GM21723 (cell line): ENCODE results near the gene PC.
A peak's percentile ranks its signal among the peaks of the same experiment; 100 is the strongest.

Experiments
- ATAC-seq: cut with Tn5 transposase; IDR thresholded peaks from one replicate; pipeline ENCODE4 v1.9.1; 2021; ENCODE audit warnings: mild to moderate bottlenecking, moderate library complexity; ENCODE audit not compliant: unreplicated experiment

The PC gene

DNA sequence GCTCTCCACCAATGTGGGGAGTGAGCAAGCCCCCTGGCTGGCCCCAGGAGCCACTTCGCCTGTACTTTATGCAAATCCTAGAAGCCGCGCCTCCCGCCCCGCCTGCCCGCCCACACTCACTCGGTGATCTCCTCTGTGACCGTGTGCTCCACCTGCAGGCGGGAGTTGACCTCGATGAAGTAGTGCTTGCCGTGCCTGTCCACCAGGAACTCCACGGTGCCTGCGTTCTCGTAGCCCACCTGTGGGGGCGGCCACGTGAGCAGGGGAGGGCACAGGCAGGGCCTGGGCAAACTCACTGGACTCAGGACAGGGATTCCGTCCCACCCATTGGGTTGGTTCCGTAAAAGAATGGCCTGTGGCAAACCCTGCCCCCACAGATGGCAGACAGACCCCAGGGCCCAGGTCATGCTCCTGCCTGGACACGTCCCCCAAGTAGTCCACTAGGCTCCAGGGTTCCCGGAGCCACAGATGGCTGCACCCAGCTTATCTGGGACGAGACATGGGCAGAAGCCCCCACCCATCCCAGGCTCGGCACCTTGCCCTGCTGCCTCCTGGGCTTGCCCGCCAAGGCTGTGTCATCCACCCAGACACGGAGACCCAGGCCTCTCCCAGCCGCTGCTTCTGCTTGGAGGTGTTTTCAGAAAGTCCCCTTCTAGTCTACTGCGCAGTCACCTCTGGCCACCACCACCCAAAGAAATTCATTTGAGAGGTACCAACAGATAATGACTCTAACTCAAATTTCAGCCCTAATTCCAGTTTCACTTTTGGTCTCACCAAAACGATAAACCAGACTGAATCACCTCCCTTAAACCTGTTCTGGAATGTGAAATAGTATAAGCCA, 89.2 kb downstream of the PC start:
- peak; percentile 71 for ATAC-seq

GRCh38 chr11:66868082-66868725, 90.0 kb downstream of the PC start:
- no peak for ATAC-seq

- ATAC-seq, result no peak
Observed at GRCh38 chr11:66867425-66868040, 90.7 kb downstream of the PC start.

DNA sequence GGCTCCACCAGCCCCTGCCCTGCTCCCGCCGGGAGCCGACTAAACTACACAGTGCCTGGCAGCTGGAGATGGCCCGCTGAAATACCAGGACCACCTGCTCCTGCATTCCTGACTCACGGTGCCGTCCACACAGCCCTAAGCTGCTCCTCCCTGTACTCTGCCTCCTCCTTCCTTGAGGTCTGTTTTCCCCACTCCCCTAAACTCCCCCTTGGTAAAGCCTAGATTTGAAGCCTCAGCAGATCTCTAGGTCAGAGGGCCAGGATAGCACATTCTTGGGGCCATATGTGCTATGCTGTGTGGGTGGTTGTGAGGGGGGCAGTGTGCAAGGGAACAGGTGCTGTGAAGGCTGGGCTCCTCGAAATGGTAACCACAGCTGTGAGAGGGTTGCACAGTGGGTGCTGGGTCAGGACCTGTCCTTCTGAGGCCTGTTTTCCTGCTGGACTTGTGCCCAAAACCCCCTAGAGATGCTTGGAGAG, 91.6 kb downstream of the PC start:
- ATAC-seq, result no peak

GRCh38 chr11:66866007-66866406, 92.2 kb downstream of the PC start:
- ATAC-seq, result no peak

DNA sequence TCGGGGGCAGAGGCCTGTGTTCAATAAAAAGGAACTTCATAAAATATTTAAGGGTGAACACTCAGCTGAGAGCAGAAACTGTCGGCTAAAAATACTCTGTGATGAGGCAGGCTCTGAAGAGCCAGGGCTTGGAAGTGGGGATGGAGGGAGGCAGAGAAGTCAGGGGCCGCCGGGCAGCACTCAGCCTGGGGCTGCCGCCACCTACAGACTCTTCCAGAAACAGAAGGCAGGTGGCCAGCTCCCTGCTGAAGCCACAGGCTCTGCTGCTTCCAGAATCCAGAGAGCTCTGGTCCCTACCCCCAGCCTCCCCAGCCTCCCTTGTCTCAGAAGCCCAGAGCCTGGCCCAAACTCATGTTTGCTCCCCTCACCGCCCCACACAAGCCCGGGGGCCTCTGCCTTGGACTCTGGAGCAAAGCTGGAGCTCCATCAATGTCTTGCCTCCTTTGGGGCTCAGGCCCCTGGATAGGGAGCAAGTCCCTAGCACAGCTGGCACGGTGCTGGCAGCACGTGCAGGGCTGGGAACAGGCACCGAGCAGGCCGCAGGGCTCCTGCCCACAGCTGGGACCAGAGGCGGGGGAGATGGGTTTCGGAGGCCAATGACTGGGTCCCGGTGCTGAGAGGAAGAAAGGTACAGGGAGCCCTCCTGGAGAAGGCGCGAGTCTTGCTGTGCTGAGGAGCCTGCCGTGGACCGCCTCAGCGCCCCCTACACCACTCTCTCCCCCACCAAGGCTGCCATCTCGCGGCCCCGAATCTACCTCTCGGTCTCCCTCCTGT, 93.1 kb downstream of the PC start:
- ATAC-seq, result no peak

DNA sequence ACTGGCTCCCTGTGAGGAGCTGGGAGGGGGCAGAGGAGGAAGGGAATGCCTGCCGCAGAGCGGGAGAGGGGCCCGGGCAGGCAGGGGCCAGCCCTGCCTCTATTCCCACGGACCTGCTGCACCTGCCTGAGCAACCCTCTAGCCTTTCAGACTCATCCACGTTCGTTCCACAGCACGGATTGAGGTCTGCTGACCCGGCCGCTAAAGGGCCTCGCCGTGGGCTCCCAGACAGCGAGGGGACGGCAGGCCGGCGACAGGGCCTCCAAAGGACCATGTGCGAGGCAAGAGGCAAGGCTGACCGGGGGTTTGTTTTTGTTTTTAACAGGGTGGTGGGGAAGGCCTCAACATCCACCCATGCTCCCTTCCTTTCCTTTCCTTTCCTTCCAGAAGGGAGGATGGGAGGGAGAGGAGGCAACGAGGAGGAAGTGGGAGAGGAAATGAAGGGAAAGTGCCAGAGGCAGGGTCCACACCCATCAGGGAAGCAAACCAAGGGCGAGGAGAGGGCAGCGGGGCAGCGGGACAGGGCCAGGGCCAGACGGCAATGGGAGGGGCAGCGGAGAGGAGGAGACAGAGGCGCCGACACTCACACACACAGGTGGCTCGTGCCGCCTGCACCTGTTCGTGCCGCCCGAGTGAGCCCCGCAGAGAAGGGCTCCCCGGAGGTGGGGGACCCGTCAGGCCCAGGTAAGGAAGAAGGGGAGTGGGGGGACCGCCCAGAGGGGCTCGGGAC, 93.8 kb downstream of the PC start:
- ATAC-seq, result no peak

GRCh38 chr11:66863428-66864125, 94.6 kb downstream of the PC start:
- no peak for ATAC-seq

DNA sequence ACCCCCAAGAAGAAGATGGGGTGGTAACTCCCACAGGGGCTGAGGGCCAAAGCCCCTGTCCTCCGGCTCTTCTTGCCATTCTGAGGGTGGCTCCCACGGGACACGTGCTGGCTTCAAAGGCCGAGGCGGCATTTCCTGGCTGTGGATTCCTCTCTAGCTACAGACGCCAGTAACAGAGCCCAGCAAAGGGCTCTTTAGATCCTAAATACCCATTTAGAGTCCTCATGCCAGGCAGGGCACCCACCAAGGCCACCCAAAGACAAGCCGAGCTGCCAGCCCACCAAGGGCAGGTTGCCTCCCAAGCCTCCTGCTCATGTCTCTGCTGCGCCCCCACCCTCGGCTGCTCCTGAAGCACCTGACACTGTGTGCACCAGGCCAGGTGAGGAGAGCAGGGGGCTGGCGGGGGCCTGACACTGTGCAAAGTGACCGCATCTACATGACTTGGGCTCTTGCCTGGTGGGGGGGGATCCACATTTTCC, 95.6 kb downstream of the PC start:
- no peak for ATAC-seq

- no peak for ATAC-seq
Observed at GRCh38 chr11:66861774-66862558, 96.2 kb downstream of the PC start.

DNA sequence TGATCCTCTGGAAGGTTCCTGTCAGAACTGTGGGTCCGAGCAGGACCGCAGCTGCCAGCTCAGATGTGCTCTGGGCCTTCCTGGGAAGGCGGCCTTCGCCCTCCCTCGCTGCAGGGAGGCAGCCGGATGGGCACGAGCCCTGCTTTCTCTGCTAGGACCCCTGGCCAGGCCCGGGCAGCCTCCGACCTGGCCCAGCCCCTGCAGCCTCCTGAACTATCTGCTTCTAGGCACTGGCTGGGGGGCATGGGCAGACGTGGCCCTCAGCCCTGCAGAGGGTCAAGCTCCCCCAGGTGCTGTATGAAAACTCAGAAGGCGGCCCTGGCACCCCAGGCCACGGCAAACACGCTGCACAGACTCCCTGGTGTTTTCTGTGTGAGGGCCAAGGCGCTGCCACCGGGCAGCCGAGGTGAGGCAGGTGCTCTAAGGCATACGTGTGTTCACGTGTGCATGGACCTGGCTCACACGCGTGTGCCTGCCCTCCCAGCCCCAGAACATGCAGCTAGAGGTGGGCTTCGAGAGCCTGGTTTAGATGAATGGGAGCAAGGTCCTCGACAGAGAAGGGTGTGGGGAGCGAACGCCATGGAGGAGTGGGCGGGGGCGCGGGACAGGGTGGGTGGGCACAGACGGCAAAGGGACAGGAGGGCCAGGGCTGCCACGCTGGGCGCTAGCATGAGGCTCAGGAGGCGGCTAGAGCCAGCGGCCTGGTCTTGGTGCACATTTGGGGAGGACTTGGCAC, 97.0 kb downstream of the PC start:
- no peak for ATAC-seq

GRCh38 chr11:66860449-66860831, 97.7 kb downstream of the PC start:
- no peak for ATAC-seq

DNA sequence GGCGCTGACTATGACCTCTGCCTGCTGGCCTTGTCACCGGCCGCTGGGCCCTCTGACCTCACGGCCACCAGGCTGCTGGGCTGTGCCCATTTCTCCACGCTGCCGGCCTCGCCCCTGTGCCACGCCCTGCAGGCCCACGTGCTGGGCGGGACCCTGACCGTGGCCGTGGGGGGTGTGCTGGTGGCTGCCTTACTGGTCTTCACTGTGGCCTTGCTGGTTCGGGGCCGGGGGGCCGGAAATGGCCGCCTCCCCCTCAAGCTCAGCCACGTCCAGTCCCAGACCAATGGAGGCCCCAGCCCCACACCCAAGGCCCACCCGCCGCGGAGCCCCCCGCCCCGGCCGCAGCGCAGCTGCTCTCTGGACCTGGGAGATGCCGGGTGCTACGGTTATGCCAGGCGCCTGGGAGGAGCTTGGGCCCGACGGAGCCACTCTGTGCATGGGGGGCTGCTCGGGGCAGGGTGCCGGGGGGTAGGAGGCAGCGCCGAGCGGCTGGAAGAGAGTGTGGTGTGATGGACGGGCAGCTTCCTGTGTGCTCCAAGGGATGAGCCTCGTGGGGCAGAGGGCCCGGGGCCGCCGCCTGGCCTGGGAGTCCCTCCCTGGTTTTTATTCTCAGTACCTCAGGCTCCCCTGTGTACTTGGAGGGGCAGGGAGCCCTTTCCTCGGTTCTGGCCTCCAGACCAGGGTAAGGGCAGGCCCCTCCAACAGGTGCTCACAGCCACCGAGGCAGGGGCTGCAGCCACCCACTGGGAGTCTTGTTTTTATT, 98.3 kb downstream of the PC start:
- no peak for ATAC-seq

DNA sequence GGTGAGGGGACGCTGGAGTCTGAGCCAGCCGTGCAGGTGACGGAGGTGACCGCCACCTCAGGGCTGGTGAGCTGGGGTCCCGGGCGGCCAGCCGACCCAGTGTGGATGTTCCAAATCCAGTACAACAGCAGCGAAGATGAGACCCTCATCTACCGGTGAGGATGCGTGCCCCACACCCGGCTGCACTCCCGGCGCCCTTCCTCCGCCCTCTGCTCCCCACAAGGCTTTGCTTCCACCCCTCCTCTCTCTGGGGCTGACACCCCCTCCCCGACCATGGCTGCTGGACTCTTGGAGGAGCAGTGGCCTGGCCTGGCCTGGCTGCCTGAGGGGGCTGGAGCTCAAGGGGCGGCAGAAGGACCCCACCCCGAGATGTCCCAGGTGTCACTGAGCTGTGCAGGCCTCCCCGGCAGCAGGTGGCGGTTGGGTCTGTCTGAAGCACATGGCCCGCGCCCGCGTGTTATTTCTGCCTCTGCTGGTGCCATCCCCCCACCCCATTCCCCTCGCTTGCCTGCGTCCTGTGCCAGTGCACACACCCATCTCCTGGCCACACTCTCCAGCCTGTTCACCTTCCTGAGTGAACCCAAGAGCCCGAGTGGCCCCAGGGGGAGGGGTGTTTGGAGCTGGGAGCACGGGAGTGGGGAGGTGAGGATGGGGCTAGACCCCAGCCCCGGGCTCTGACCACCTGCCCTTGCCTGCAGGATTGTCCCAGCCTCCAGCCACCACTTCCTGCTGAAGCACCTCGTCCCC, 99.1 kb downstream of the PC start:
- no peak for ATAC-seq

- no peak for ATAC-seq
Observed at GRCh38 chr11:66858186-66858938, 99.8 kb downstream of the PC start.

- ATAC-seq, result no peak
Observed at GRCh38 chr11:66857927-66858185, 100.3 kb downstream of the PC start.
